ENCODE results near the gene ZNF653. TPM values are rescaled to one million over a fixed set of nuclear protein-coding genes. Genes with fewer than 3 reads are reported as not detected.
A peak's percentile ranks its signal among the peaks of the same experiment; 100 is the strongest.
"Not testable (repeated sequence)": the region's sequence is repeated elsewhere in the genome, so short reads cannot be mapped to it uniquely, and the experiment has no call there.

ZNF653 gene
- polyA plus RNA-seq, 3 donors, result 8.1 to 11.0 (median 10.7) TPM

GRCh38 chr19:11447347-11448262 lies 58.0 kb downstream of the ZNF653 start:
- DNase-seq (ENCODE audit: extremely low read depth in 1 of 11, low read depth in 9 of 11, low spot score in 4 of 11), result no peak

GRCh38 chr19:11446652-11447301 lies 58.9 kb downstream of the ZNF653 start:
- DNase-seq (ENCODE audit: extremely low read depth in 1 of 11, low read depth in 9 of 11, low spot score in 4 of 11), result no peak

- no peak for DNase-seq (ENCODE audit: extremely low read depth in 1 of 11, low read depth in 9 of 11, low spot score in 4 of 11)
Observed at GRCh38 chr19:11446271-11446651, 59.4 kb downstream of the ZNF653 start.

GRCh38 chr19:11445141-11445540 lies 60.5 kb downstream of the ZNF653 start:
- no peak for DNase-seq (ENCODE audit: extremely low read depth in 1 of 11, low read depth in 9 of 11, low spot score in 4 of 11)

- no peak for DNase-seq (ENCODE audit: extremely low read depth in 1 of 11, low read depth in 9 of 11, low spot score in 4 of 11)
Observed at GRCh38 chr19:11444059-11444458, 61.6 kb downstream of the ZNF653 start.

GRCh38 chr19:11437955-11438354 lies 67.7 kb downstream of the ZNF653 start:
- DNase-seq (ENCODE audit: extremely low read depth in 1 of 11, low read depth in 9 of 11, low spot score in 4 of 11), result no peak

- DNase-seq (ENCODE audit: extremely low read depth in 1 of 11, low read depth in 9 of 11, low spot score in 4 of 11), result no peak
Observed at GRCh38 chr19:11435833-11436313, 69.8 kb downstream of the ZNF653 start.

- DNase-seq (ENCODE audit: extremely low read depth in 1 of 11, low read depth in 9 of 11, low spot score in 4 of 11), result peak; percentile 99 to 100 (median 100)
Observed at GRCh38 chr19:11435057-11435832, 70.4 kb downstream of the ZNF653 start, which contains the start of the genes ODAD3 and PRKCSH. ODAD3 (minus strand) TSS chr19:11435121; CDS start chr19:11435016, 105 bp downstream. PRKCSH (plus strand) TSS chr19:11435635; CDS start chr19:11436118, 483 bp downstream.

GRCh38 chr19:11434703-11435056 lies 71.0 kb downstream of the ZNF653 start:
- DNase-seq (ENCODE audit: extremely low read depth in 1 of 11, low read depth in 9 of 11, low spot score in 4 of 11), result no peak

- not testable (repeated sequence) for DNase-seq (ENCODE audit: extremely low read depth in 1 of 11, low read depth in 9 of 11, low spot score in 4 of 11)
Observed at GRCh38 chr19:11433526-11433925, 72.1 kb downstream of the ZNF653 start.

Other genes starting within 250 kb of the ZNF653 start
- 10 to 100 TPM; 36.4 to 66.4 (median 52.8) TPM for gene DOCK6, start 243.3 kb downstream of the ZNF653 start, polyA plus RNA-seq (ENCODE audit: insufficient read length in 3 of 3)
- not detected for gene TSPAN16, start 209.7 kb downstream of the ZNF653 start, polyA plus RNA-seq (ENCODE audit: insufficient read length in 3 of 3)
- gene RAB3D, start 166.2 kb downstream of the ZNF653 start, polyA plus RNA-seq (ENCODE audit: insufficient read length in 3 of 3), result 10 to 100 TPM; 15.1 to 16.5 (median 16.3) TPM
- gene TMEM205, start 159.6 kb downstream of the ZNF653 start, polyA plus RNA-seq (ENCODE audit: insufficient read length in 3 of 3), result 100 to 1,000 TPM; 128 to 145 (median 134) TPM
- 10 to 100 TPM; 22.4 to 43.2 (median 28.6) TPM for gene CCDC159, start 159.3 kb downstream of the ZNF653 start, polyA plus RNA-seq (ENCODE audit: insufficient read length in 3 of 3)
- 10 to 100 TPM; 10.1 to 16.8 (median 15.0) TPM for gene PLPPR2, start 150.4 kb downstream of the ZNF653 start, polyA plus RNA-seq (ENCODE audit: insufficient read length in 3 of 3)
- gene SWSAP1, start 131.2 kb downstream of the ZNF653 start, polyA plus RNA-seq (ENCODE audit: insufficient read length in 3 of 3), result 1 to 10 TPM; 3.1 to 3.6 (median 3.4) TPM
- gene EPOR, start 121.5 kb downstream of the ZNF653 start, polyA plus RNA-seq (ENCODE audit: insufficient read length in 3 of 3), result 10 to 100 TPM; 18.9 to 40.6 (median 24.9) TPM
- gene RGL3, start 86.5 kb downstream of the ZNF653 start, polyA plus RNA-seq (ENCODE audit: insufficient read length in 3 of 3), result 100 to 1,000 TPM in 1 of 3 donors, 10 to 100 TPM in 2; 62.2 to 151 (median 76.9) TPM
- gene ODAD3, start 70.7 kb downstream of the ZNF653 start, polyA plus RNA-seq (ENCODE audit: insufficient read length in 3 of 3), result 1 to 10 TPM; 1.5 to 1.9 (median 1.6) TPM
- 100 to 1,000 TPM; 317 to 384 (median 351) TPM for gene PRKCSH, start 70.2 kb downstream of the ZNF653 start, polyA plus RNA-seq (ENCODE audit: insufficient read length in 3 of 3)
- under 1 TPM; 0.19 to 0.52 (median 0.20) TPM for gene ELAVL3, start 24.8 kb downstream of the ZNF653 start, polyA plus RNA-seq (ENCODE audit: insufficient read length in 3 of 3)
- 10 to 100 TPM; 37.3 to 48.1 (median 39.0) TPM for gene ECSIT, start 23.3 kb upstream of the ZNF653 start, polyA plus RNA-seq (ENCODE audit: insufficient read length in 3 of 3)
- 1 to 10 TPM; 4.3 to 4.5 (median 4.4) TPM for gene CNN1, start 33.0 kb upstream of the ZNF653 start, polyA plus RNA-seq (ENCODE audit: insufficient read length in 3 of 3)
- 10 to 100 TPM; 41.9 to 56.4 (median 52.7) TPM for gene ELOF1, start 53.4 kb upstream of the ZNF653 start, polyA plus RNA-seq (ENCODE audit: insufficient read length in 3 of 3)
- 10 to 100 TPM; 12.3 to 21.6 (median 12.9) TPM for gene ACP5, start 71.8 kb upstream of the ZNF653 start, polyA plus RNA-seq (ENCODE audit: insufficient read length in 3 of 3)
- 10 to 100 TPM; 38.8 to 44.5 (median 40.7) TPM for gene ZNF627, start 91.6 kb upstream of the ZNF653 start, polyA plus RNA-seq (ENCODE audit: insufficient read length in 3 of 3)
- 10 to 100 TPM in 2 of 3 donors, 1 to 10 TPM in 1; 9.9 to 11.2 (median 10.7) TPM for gene ZNF823, start 233.1 kb upstream of the ZNF653 start, polyA plus RNA-seq (ENCODE audit: insufficient read length in 3 of 3)

All from renal cortex interstitium (tissue), 11 donors.